HL-60/S4 (cell line): ENCODE results near the gene HMX1.

Experiments
- in situ Hi-C: fragments of 300-500 bp; cut with MboI; formaldehyde crosslinking; loops from 2 replicates; pipeline ENCODE4 v1.14.3; 2022; ENCODE audit warnings: low sequenced_read_pairs

HMX1 gene

DNA sequence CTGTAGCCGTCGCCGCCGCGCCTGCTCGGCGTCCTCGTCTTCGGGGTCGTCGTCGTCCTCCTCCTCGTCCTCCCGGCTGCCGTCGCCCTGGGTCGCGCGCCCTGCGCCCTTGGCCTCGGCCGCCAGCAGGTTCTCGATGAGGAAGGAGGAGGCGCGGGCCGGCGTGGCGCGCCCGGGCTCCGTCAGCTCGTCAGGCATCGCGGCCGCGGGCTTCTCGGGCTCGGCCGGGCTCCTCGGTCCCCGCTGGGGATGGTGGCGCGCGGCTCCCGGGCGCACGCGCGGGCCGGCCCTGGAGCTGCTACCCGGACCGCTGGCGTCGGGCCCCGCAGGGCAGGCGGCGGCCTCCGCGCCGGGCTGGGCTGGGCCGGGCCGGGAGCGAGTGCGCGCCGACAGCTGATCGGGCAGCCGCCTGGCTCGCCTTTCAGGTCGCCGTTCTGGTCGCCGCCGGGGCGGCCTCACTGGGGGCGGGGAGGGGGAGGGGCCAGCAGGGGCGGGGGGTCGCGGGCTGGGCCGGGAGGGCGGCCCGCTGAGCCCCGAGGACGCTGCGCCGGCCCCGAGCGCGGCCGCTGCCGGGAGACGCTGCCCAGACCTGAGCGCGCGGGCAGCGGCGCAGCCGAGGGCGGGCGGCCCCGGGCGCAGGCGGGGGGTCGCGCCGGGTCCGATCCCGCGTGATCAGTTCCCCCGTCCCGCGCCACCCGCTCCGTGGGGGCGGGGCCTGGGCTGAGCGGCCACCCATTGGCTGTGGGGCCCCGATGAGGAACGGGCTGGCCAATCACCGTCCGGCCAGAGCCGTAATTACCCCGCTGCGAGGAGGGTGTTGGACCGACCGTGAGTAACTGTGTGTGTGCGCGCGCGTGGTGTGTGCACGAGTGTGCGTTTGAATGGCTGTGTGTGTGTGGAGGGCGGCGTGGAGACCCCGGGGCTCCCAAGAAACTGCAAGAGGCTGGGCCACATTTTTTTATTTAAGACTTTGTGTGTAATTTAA, at the start of gene HMX1:
Gene HMX1, minus strand, starts transcription at position 423 of the 985 bp plus-strand sequence. Its CDS starts 225 bp downstream, at position 198.
- in situ Hi-C loops, result no loop called here

DNA sequence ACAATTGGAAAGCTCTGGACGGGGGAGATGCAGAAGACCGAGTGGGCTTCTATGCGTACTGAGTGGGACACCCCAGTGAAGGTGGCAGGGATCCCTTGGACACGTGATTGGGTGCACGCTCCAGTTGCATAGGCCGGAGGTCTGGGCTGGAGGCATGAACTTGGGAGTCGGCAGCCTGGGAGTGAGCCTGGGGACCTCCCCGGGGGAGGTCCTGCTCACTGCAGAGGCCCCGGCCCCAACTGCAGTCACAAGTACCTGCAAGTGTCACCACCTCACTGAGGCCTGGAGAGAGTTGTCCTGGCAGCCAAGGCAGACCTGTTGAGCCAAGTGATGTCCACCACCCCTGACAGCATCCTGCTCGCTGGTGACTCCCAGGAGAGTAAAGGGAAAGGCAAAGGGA, 49.3 kb upstream of the HMX1 start:
- in situ Hi-C loops, result loop anchor here (25.0 kb wide), 1 partner anchor 309 kb away; no protein-coding TSS in a partner anchor

- in situ Hi-C loops, result loop anchor here (25.0 kb wide), 1 partner anchor 308 kb away; no protein-coding TSS in a partner anchor
Measured at GRCh38 chr4:8920289-8920965, 48.8 kb upstream of the HMX1 start.

DNA sequence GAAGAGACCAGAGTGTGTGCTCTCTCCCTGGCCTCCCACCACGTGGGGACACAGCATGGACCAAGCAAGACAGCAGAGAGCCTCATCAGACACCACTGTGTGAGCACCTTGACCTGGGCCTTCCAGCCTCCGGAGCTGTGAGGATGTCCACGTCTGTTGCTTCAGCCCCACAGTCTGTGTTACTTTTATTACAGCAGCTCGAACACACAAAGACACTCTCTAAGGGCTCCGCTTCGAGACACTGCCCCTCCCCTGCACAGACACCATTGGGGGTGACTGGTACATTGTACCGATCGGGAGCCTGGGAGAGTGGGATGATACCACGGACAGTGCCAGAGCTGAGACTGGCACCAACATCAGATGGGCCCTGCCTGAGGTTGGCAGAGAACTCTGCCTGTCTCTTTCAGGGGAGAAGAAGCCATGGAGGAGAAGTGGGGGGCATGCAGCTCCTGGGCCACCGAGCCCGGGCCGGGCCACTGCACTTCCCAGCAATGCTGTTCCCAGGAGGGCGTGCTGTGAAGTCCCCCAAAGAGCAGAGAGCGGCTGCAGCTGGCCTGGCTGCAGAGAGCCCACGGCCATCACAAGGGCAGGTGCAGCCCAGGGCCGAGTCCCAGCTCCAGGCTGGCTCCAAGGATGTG, 48.1 kb upstream of the HMX1 start:
- in situ Hi-C loops, result loop anchor here (25.0 kb wide), 1 partner anchor 307 kb away; no protein-coding TSS in a partner anchor

GRCh38 chr4:8917868-8918783, 46.5 kb upstream of the HMX1 start:
- in situ Hi-C loops, result loop anchor here (25.0 kb wide), 1 partner anchor 306 kb away; no protein-coding TSS in a partner anchor

GRCh38 chr4:8917321-8917811, 45.7 kb upstream of the HMX1 start:
- in situ Hi-C loops, result loop anchor here (25.0 kb wide), 1 partner anchor 305 kb away; no protein-coding TSS in a partner anchor

DNA sequence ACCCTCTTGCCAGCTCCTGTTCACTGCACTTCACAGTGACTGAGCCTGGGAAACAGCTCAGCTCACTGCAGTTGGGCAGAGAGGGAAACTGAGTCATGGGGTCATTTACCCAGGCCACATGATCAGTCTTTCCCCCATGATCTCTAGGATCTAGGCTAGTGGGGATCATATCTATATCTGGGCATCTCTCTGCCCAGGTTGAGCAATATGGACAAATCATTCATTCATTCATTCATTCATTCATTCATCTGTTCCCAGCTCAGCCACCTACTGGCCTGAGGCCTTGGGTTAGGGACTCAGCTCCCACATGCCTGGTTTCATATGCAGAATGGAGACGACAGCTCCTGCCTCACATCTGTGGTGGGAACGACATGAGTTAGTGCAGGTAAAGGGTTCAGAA, 45.3 kb upstream of the HMX1 start:
- in situ Hi-C loops, result loop anchor here (25.0 kb wide), 1 partner anchor 305 kb away; no protein-coding TSS in a partner anchor

GRCh38 chr4:8916351-8916885, 44.8 kb upstream of the HMX1 start:
- in situ Hi-C loops, result loop anchor here (25.0 kb wide), 1 partner anchor 304 kb away; no protein-coding TSS in a partner anchor

DNA sequence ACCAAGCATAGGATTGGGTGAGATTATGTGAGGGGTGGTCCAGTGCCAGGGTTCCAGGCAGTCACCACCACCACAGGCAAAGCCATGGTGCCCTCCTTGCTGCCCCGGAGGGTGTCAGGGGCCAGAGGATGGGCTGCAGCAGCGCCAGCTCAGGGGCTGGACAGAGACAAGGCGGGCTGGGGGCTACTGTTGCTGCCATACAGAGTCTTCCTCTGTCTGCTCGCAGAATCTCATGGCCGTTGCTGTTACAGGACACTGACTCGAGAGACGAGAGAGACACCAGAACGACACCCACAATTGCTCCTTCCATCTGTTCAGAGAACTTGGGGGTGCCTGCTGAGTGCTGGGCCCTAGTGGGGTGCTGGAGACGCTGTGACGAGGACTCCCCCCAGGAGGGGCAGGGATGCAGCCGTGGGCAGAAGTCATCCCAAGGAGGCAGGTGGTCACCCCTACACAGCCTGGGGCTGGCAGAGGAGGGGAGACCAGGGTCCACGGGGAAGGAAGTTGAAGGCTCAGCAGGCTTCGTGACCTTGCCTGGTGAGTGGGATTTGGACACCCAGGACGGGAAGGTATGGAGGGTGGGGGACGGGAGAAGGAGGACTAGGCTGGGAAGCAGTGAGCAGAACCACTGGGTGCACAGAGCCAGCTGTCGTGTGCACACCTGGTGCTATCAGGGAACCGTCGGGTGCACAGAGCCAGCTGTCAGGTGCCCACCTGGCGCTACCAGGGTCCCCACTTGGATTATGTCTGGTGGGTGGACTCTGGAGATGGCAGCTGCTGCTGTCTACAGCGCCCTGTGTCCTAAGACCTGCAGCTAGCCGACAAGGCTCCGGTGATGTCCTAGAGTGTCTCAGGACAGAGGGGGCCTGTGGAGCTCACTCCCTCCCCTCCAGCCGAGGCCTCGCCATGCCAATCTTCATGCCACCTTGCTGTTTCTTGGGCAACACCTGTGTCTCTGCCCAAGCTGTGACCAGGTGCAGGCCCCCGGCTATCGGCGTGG, 43.9 kb upstream of the HMX1 start:
- in situ Hi-C loops, result loop anchor here (25.0 kb wide), 1 partner anchor 303 kb away; no protein-coding TSS in a partner anchor

DNA sequence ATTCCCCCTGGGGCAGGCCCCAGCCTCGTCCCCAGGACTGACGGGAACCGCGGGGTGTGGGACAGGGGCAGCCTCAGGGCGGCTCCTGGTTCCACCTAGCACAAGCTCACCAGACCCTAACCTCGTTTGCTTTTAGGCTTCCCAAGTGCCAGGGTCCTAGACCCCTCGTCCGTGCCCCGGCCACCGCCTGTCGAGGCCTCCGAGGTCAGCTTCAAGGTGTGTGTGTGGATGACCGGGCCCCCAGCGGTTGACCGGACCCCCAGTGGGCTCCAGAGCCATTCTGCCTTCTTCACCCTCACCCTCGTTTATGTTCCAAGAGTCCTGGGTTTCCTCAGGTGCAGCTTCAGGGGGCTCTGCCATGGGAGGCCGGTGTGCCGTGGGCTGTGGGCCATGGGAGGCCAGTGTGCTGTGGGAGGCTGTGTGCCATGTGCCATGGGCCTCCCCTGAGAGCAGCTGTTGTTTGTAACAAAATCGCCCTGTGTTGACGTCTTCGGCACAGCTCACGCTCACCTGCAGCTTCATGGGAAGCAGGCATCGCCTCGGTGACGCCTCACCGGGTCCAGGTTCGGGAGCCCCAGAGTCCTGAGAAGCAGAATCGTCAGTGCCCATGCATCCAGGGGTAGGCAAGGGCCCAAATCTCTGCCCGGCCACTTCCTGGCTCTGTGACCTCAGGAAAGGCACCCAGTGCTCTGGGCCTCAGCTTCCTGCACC, 43.0 kb upstream of the HMX1 start:
- in situ Hi-C loops, result loop anchor here (25.0 kb wide), 1 partner anchor 302 kb away; no protein-coding TSS in a partner anchor

- in situ Hi-C loops, result loop anchor here (25.0 kb wide), 1 partner anchor 302 kb away; no protein-coding TSS in a partner anchor
Measured at GRCh38 chr4:8913858-8914460, 42.3 kb upstream of the HMX1 start.

DNA sequence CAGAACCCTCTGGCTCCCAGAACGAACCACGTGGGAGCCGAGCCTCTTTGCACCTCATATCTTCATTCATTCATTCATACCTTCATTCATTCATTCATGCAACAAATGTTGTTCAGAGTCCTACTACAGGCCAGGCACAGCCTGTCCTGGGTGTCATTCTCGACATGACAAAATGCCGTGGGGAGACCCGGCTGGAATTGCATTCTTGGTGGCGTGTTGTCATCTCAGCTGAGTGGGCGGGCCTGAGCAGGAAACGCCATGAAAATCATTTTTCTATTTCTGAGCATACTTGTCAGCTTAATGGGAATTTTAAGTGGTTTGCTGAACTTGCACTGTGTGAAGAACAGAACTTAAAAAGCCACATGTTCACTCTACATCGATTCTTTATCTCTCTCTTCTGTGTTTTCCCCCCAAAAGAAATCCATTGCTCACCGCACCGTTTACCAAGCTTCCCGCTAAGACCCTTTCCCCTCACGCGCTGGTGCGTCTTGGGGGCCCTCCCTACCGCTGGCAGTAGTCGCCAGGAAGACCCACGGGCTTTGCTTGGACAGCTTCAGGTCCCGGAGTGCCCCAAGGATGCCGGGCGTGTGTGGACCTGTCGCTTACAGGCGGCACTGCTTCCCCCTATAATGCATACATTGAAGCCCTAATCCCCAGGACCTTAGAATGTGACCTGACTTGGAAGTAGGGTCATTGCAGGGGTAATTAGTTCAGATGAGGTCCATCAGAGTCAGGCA, 41.6 kb upstream of the HMX1 start:
- in situ Hi-C loops, result loop anchor here (25.0 kb wide), 1 partner anchor 301 kb away; no protein-coding TSS in a partner anchor

GRCh38 chr4:8912506-8912905, 40.9 kb upstream of the HMX1 start:
- in situ Hi-C loops, result loop anchor here (25.0 kb wide), 1 partner anchor 300 kb away; no protein-coding TSS in a partner anchor

DNA sequence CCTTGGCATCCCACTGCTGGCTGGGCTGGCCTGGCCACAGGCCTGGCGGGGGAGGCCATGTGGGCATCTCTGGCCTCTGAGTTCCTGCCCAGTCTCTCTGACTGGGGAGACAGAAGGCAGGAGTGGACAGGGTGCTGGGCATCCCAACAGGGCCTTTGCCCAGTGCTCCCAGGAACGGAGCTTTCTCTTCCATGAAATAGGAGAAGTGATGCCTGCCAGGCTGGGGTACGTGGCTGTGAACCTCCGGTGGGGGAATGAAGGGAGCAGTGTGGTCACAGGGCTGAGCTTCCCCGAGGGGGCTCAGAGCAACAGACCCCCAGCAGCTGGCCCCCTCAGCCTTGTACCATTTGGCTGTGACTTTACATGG, 40.4 kb upstream of the HMX1 start:
- in situ Hi-C loops, result loop anchor here (25.0 kb wide), 1 partner anchor 300 kb away; no protein-coding TSS in a partner anchor

DNA sequence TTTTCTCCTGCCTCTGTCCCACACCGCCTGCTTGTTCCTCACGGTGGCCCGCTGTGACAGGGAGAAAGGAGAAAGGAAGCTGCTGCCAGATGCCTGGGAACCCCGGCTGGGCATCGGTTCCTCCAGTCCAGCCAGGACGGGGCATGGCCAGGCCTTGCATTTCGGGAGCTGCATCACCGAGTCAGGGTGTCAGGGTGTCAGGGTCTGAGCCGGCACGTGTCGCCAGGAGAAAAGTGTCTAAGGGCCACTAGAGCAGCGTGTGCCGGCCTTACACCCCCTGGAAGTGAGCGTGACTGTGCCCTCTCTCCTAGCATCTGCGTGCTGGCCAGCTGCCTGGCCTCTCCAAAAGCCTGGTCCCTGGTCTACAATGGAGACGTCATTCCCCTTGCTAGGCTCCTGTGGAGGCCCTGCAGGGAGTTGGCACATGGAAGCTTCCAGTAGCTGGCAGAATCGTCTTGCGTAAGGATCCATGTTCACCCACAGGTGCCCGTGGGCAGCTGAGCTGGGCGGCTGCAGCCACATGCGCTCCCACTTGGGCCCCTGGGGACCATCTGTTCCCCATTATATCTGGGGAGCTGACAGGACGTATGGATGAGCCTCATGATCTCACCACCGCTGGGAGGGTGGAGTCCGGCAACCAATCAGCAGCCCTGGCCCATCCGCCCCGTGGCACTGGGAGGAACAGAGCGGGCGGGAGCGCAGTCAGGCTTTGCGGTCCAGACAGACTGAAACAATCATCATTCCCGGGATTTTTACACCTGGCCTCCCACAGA, 39.9 kb upstream of the HMX1 start:
- in situ Hi-C loops, result loop anchor here (25.0 kb wide), 1 partner anchor 299 kb away; no protein-coding TSS in a partner anchor
